GM23248 (cell line): ENCODE data around the gene UQCR10.

ENCODE experiments used
- EZH2 ChIP-seq: fragments of 200-600 bp; sonication (generic); IDR thresholded peaks from 2 replicates; pipeline ENCODE4 v1.6.1; 2018; ENCODE audit warnings: antibody characterized with exemption, mild to moderate bottlenecking; ENCODE audit not compliant: insufficient read depth, poor library complexity, severe bottlenecking
- EZH2phosphoT487 ChIP-seq: fragments of 200-600 bp; sonication (generic); IDR thresholded peaks from 2 replicates; pipeline ENCODE4 v1.6.1; 2018; ENCODE audit warnings: antibody characterized with exemption, moderate library complexity, mild to moderate bottlenecking, low read depth; ENCODE audit not compliant: insufficient read depth

GRCh38 chr22:29788339-29789279 lies 21.4 kb downstream of the UQCR10 start:
- no peak for TF ChIP-seq EZH2phosphoT487
- no peak for TF ChIP-seq EZH2
